ENCODE results near the gene MBOAT2. TPM values are rescaled to one million over a fixed set of nuclear protein-coding genes. Genes with fewer than 3 reads are reported as not detected.

The MBOAT2 gene
- total and polyA plus RNA-seq, 2 of the 13 experiments (the other 11 are each of a cell fraction or from before 2014, with no cell fraction given), result 0.11 to 0.36 TPM

GRCh38 chr2:8884812-8885211 is 118.7 kb downstream of the MBOAT2 start:
- 50% methylated on average over 4 of the region's 4 CpGs for WGBS (ENCODE audit: low lambda C conversion rate)
- H3K36me3 ChIP-seq (replicated peaks in 1 of 2; ENCODE audit: control insufficient read depth in 1 of 2, insufficient read depth in 2 of 2, low read length in 2 of 2), result no peaks in the 10 kb centered on the region
- TF ChIP-seq XBP1 (CRISPR knock-in tag; IDR thresholded peaks at IDR 0.05) (no peak), ZNF792 (CRISPR knock-in tag; IDR thresholded peaks at IDR 0.05) (no peak), HINFP (CRISPR knock-in tag; IDR thresholded peaks at IDR 0.05; ENCODE audit: low read depth) (no peak), RFX3 (CRISPR knock-in tag; IDR thresholded peaks at IDR 0.05) (no peak), ZNF557 (CRISPR knock-in tag; IDR thresholded peaks at IDR 0.05) (no peak), ZNF367 (CRISPR knock-in tag; IDR thresholded peaks at IDR 0.05; ENCODE audit: borderline replicate concordance) (no peak), GMEB1 (CRISPR knock-in tag; IDR thresholded peaks at IDR 0.05; ENCODE audit: borderline replicate concordance) (no peak), ZNF704 (CRISPR knock-in tag; IDR thresholded peaks at IDR 0.05; ENCODE audit: borderline replicate concordance) (no peak), SMAD3 (CRISPR knock-in tag; IDR thresholded peaks at IDR 0.05) (no peak), SMAD1 (CRISPR knock-in tag; IDR thresholded peaks at IDR 0.05; ENCODE audit: borderline replicate concordance, low read depth) (no peak), ZNF260 (CRISPR knock-in tag; IDR thresholded peaks at IDR 0.05; ENCODE audit: borderline replicate concordance, low read depth) (no peak), RFXANK (CRISPR knock-in tag; IDR thresholded peaks at IDR 0.05) (no peak), UBTF (CRISPR knock-in tag; IDR thresholded peaks at IDR 0.05) (no peak), ZNF292 (CRISPR knock-in tag; IDR thresholded peaks at IDR 0.05; ENCODE audit: borderline replicate concordance, low read depth) (no peak), REXO4 (CRISPR knock-in tag; IDR thresholded peaks at IDR 0.05; ENCODE audit: borderline replicate concordance) (no peak), ZNF331 (CRISPR knock-in tag; IDR thresholded peaks at IDR 0.05) (no peak)

More at GRCh38 chr2:8884812-8885211, 118.7 kb downstream of the MBOAT2 start:
- no peaks in the 10 kb centered on the region for H3K79me2 ChIP-seq (ENCODE audit: insufficient read depth, low read length)
- peaks cover 0 to 12% of the 10 kb centered on the region in 2 experiments; a peak in 1 of 5 replicates for H3K27me3 ChIP-seq (ENCODE audit: control insufficient read depth in 1 of 2, insufficient read depth in 2 of 2, low read length in 2 of 2)
- BruUV-seq (replicated peaks), result no TSS peak
- no peaks in the 10 kb centered on the region for H3K9me3 ChIP-seq (ENCODE audit: low read length)
- H3K4me3 ChIP-seq (replicated peaks in 1 of 3; ENCODE audit: insufficient read depth in 1 of 3, low read depth in 2 of 3, low read length in 3 of 3), result no peak overlapping the region
- FAIRE-seq (no peak), ATAC-seq (no peak), DNase-seq (ENCODE audit: low spot score) (no peak)
- no peaks in the 10 kb centered on the region for H3K4me1 ChIP-seq (ENCODE audit: insufficient read depth, low read length)
- in situ Hi-C loops (cut with HindIII; ENCODE audit: extremely low pct_ligation_motif_present, low pct_unique_long_range_greater_than_20kb), result no loop called here
- ChIA-PET CTCF (ENCODE audit: low intra/inter-chr PET ratio, low total read pairs) (no interaction called here), POLR2A (no interaction called here)
- no peak overlapping the region for H3K9ac ChIP-seq (ENCODE audit: insufficient read depth, low read depth, low read length)
- H3K27ac ChIP-seq (ENCODE audit: extremely low read length, insufficient read depth, low read length), result no peak overlapping the region
- intact Hi-C loops (cut with micrococcal nuclease; ENCODE audit: unreplicated experiment), result no loop called here
- H3K4me2 ChIP-seq (ENCODE audit: low read depth, low read length), result no peak overlapping the region
- H2AFZ ChIP-seq (ENCODE audit: low read length), result no peak overlapping the region
- no peaks in the 10 kb centered on the region for H4K20me1 ChIP-seq (ENCODE audit: insufficient read depth, low read length)

All from HepG2 (cell line).